Activated CD8-positive, alpha-beta T cell treated with anti-CD3 and anti-CD28 coated beads, Interleukin-2, amount 10 ng/mL, durations not matched to agents 7 days and 5 days (primary cell): ENCODE data around the gene IFIT1. TPM values are rescaled to one million over a fixed set of nuclear protein-coding genes. Genes with fewer than 3 reads are reported as not detected.
A peak's percentile ranks its signal among the peaks of the same experiment; 100 is the strongest.

Experiments
- ATAC-seq: fragments of 150-1000 bp; cut with Tn5 transposase; one replicate; pipeline ENCODE4 v1.10.0; 2021; ENCODE audit warnings: moderate library complexity
- CTCF ChIA-PET: fragments of 350-600 bp; sonication (Branson Sonifier 250); formaldehyde crosslinking; loops from one replicate; lab custom pipeline; 2021; ENCODE audit warnings: antibody characterized with exemption; lab: Charles Lee
- POLR2A ChIA-PET: fragments of 350-600 bp; sonication (Branson Sonifier 250); formaldehyde crosslinking; loops from one replicate; lab custom pipeline; 2021; ENCODE audit warnings: antibody characterized with exemption; lab: Charles Lee
- DNase-seq: peaks from one replicate; pipeline ENCODE4 v3.0.0-alpha.2; 2020
- H3K27ac Mint-ChIP-seq: one replicate; pipeline ENCODE4 v1.8.0; 2021; ENCODE audit warnings: mild to moderate bottlenecking, mixed read lengths
- H3K27me3 Mint-ChIP-seq: one replicate; pipeline ENCODE4 v1.8.0; 2021; ENCODE audit warnings: low read depth, mixed read lengths
- H3K36me3 Mint-ChIP-seq: one replicate; pipeline ENCODE4 v1.8.0; 2021; ENCODE audit warnings: low read depth, mixed read lengths
- H3K4me1 Mint-ChIP-seq: one replicate; pipeline ENCODE4 v1.8.0; 2021; ENCODE audit warnings: low read depth, mixed read lengths
- H3K4me3 Mint-ChIP-seq: one replicate; pipeline ENCODE4 v1.8.0; 2021; ENCODE audit warnings: mild to moderate bottlenecking, mixed read lengths
- H3K9me3 Mint-ChIP-seq: one replicate; pipeline ENCODE4 v1.8.0; 2022; ENCODE audit warnings: mixed read lengths; ENCODE audit not compliant: insufficient read depth
- total RNA-seq, 2 experiments: library from RNA; stranded (reverse); gene quantifications; one replicate each; pipeline ENCODE4 v1.2.3, GENCODE V29; 2021

IFIT1 gene
- total RNA-seq, 2 experiments from 2014 or later, result 29.8 to 31.8 TPM

DNA sequence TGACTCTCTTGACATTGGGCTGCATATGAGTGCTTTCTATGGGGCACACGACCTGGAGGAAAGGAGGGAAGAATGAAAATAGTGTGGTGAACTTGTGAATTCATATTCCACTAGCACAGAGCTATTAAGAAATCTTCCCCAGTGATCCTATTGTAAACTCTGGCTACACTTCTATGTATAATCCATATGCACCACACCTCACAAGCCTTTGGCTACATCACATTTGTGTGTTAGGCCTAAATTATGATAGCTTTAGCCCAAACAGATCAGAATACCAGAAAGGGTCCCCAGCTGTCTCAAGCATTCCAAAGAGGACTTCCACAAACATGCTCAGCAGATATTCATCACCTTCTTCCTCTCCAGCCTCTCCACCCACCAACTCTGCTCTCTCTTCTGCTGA, 24.3 kb upstream of the IFIT1 start:
- H3K4me1 Mint-ChIP-seq, result peaks cover 31% of the 10 kb centered on the region
- ChIA-PET POLR2A (interaction anchor here (2.9 kb wide), 1 partner anchor 46 kb away, joined by 7 read pairs; the partner anchor contains the start of gene IFIT5), CTCF (interaction anchor here (0.8 to 3.8 kb wide), 11 partner anchors 16 to 276 kb away, joined by 3 to 26 read pairs (median 5); partner anchors contain the start of genes IFIT2 and IFIT5)
- no peaks in the 10 kb centered on the region for H3K9me3 Mint-ChIP-seq
- no peak overlapping the region for H3K4me3 Mint-ChIP-seq
- DNase-seq, result no peak
- ATAC-seq, result no peak
- peaks cover 13% of the 10 kb centered on the region for H3K27me3 Mint-ChIP-seq
- no peaks in the 10 kb centered on the region for H3K36me3 Mint-ChIP-seq
- no peak overlapping the region for H3K27ac Mint-ChIP-seq

DNA sequence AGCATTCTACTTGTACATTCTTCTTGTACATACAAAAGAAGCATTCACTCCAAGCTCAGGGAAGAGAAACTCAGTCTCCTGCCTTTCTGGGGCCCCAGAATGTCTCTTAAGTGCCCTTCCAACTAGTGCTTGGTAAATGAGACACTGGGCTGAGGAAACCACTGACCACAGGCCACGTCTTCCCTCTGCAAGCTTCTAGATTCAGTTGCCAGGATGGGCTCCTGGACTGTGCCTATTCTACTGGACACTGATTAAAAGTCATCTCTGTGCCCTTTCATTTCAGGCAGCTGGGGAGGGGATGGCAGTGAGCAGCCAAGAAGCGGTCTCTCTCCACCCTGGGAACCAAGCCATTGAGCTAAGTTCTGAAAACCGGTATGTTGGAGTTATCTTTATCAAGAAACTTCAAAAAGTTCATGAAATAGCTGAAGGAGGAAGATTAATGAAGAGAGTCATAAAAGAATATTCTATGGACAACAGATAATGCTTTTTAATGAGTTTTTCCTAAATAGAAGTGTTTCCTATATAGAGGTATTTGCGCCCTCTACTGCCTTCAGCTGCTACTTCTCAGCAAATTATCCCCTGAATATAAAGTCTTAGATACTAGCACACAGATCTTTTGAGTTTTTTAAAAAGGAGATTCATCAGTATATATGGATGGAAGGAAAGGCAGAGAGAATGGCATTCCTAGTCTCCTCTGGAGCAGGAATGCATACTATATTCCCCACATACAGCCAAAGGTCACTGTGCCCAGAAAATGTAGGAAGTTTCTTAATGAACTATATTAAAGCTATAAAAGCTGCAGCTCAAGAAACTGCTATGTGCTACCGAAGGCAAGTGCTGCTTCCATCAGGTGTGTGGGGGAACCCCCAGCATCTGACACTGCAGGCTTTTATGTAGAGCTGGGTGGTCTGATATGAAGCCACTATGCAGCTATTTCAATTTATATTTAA, 23.0 kb upstream of the IFIT1 start:
- ChIA-PET POLR2A (interaction anchor here (1.2 to 2.9 kb wide), 2 partner anchors 37 to 45 kb away, joined by 5 to 7 read pairs; partner anchors contain the start of gene IFIT5), CTCF (interaction anchor here (0.6 to 3.8 kb wide), 34 partner anchors 9 to 274 kb away, joined by 3 to 26 read pairs (median 5); partner anchors contain the start of genes IFIT1, IFIT1B, IFIT2 and IFIT3)
- DNase-seq (peak; percentile 42), ATAC-seq (no peak)
- H3K4me1 Mint-ChIP-seq, result peaks cover 24% of the 10 kb centered on the region
- peaks cover 13% of the 10 kb centered on the region for H3K27me3 Mint-ChIP-seq
- no peaks in the 10 kb centered on the region for H3K36me3 Mint-ChIP-seq
- H3K9me3 Mint-ChIP-seq, result no peaks in the 10 kb centered on the region
- no peak overlapping the region for H3K4me3 Mint-ChIP-seq
- H3K27ac Mint-ChIP-seq, result no peak overlapping the region

DNA sequence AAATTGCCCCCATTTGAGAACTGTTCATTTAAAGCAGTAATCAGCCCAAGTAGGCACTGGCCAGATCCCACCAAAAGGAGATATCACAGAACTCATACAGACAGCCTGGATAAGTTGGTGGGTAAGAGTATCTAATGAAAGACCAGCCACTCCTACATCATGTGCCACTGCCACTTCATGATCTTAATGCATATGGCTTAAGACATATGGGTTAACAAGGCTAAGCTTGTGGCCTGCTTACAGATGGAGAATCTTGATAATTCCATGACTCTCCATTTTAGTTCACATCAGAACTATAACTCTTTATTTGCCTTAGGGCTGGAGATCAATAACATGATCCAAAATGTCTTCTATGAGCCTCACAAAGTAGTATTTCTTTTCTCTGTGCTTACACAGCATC, 21.3 kb upstream of the IFIT1 start:
- ATAC-seq (no peak), DNase-seq (no peak)
- Mint-ChIP-seq H3K4me3 (no peak overlapping the region), H3K36me3 (no peaks in the 10 kb centered on the region), H3K9me3 (no peaks in the 10 kb centered on the region), H3K27ac (no peak overlapping the region), H3K4me1 (peaks cover 19% of the 10 kb centered on the region), H3K27me3 (peaks cover 11% of the 10 kb centered on the region)
- ChIA-PET CTCF (interaction anchor here (1.4 kb wide), 1 partner anchor 9 kb away, joined by 4 read pairs; no protein-coding TSS in a partner anchor), POLR2A (no interaction called here)

DNA sequence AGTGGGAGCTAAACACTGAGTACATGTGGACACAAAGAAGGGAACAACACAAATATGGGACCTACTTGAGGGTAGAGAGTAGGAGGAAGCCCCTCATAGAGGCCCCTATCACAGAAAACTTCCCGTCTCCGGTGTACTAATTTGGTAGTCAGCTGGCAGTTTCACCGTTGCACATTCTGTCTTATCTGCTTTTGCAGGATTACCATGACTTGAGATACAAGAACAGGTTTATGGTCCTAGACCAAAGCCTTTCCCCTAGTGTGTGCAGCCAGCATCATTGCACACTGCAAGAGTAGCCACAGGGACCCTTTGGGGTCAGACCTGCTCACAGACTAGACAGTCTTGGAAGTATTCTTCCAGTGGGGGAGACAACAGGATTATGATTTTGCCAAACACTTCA, 20.4 kb upstream of the IFIT1 start:
- H3K9me3 Mint-ChIP-seq, result no peaks in the 10 kb centered on the region
- H3K36me3 Mint-ChIP-seq, result no peaks in the 10 kb centered on the region
- no peak overlapping the region for H3K27ac Mint-ChIP-seq
- H3K4me1 Mint-ChIP-seq, result peaks cover 19% of the 10 kb centered on the region
- DNase-seq (no peak), ATAC-seq (no peak)
- ChIA-PET POLR2A (no interaction called here), CTCF (no interaction called here)
- H3K27me3 Mint-ChIP-seq, result peaks cover 14% of the 10 kb centered on the region
- H3K4me3 Mint-ChIP-seq, result no peak overlapping the region

DNA sequence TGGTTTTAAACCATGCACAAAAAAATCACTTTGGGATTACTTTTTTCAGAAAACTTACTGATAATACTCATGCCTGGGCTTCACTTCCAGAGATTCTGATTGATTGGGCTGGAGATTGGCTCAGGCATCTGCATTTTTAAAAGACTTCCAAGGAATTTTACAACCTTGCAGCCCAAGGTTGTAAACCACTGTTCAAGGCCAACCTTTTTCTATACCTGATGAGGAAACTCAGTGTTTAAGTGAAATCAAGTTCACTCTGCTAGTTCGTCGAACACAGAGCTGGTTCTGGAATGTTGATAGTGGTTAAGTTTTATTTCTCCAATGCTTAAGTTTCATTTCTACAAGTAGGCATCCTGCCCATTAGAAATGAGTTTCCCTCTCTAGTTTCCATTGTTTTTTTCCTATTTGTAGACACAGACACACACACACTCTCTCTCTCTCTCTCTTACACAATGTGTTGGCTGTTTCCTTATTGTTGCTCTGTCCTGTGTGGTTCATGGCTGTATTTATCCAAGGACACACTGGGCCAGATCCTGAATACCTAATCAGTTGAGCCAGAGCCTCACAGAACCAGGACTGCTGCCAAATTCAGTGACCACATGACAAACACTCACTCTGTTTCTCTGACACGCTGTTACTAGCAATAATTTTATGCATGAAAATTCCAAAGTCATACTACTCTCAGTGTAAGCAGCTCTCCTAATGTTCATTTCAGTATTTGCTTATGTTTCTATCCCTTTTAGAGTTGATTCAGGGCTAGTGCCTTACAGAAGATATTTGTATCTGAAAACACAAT, 18.3 kb upstream of the IFIT1 start:
- peaks cover 3% of the 10 kb centered on the region for H3K4me1 Mint-ChIP-seq
- H3K27ac Mint-ChIP-seq, result no peak overlapping the region
- H3K27me3 Mint-ChIP-seq, result peaks cover 14% of the 10 kb centered on the region
- ATAC-seq (no peak), DNase-seq (no peak)
- CTCF ChIA-PET, result interaction anchor here (0.9 kb wide), 1 partner anchor 72 kb away, joined by 3 read pairs; the partner anchor contains the start of gene IFIT2
- no peak overlapping the region for H3K4me3 Mint-ChIP-seq
- H3K36me3 Mint-ChIP-seq, result no peaks in the 10 kb centered on the region
- POLR2A ChIA-PET, result interaction anchor here (1.0 kb wide), 1 partner anchor 40 kb away, joined by 3 read pairs; the partner anchor contains the start of gene IFIT5
- H3K9me3 Mint-ChIP-seq, result no peaks in the 10 kb centered on the region

DNA sequence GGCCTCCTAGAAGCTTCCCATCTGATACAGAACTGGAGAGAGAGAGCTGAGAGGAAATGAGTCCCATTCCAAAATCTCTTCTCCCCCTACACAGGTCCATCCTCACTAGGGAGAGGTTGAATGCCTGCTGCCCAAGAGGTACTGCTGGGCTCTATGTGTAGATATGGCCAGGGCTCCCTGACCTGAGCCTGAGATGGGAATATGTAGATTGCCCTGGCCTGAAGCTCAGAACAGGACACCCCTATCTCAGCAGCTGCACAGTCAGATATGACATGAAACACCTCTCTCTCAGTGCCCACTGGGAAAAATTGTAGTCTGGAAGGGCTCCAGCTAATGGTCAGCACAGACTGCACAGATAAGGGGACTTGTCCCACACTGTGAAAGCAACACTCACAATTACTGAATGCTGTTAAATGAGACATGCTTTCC, 17.7 kb upstream of the IFIT1 start:
- Mint-ChIP-seq H3K9me3 (no peaks in the 10 kb centered on the region), H3K4me3 (no peak overlapping the region), H3K36me3 (no peaks in the 10 kb centered on the region), H3K27me3 (peaks cover 14% of the 10 kb centered on the region), H3K4me1 (no peaks in the 10 kb centered on the region), H3K27ac (no peak overlapping the region)
- DNase-seq, result no peak
- ChIA-PET CTCF (no interaction called here), POLR2A (interaction anchor here (1.0 kb wide), 1 partner anchor 39 kb away, joined by 3 read pairs; the partner anchor contains the start of gene IFIT5)
- no peak for ATAC-seq

DNA sequence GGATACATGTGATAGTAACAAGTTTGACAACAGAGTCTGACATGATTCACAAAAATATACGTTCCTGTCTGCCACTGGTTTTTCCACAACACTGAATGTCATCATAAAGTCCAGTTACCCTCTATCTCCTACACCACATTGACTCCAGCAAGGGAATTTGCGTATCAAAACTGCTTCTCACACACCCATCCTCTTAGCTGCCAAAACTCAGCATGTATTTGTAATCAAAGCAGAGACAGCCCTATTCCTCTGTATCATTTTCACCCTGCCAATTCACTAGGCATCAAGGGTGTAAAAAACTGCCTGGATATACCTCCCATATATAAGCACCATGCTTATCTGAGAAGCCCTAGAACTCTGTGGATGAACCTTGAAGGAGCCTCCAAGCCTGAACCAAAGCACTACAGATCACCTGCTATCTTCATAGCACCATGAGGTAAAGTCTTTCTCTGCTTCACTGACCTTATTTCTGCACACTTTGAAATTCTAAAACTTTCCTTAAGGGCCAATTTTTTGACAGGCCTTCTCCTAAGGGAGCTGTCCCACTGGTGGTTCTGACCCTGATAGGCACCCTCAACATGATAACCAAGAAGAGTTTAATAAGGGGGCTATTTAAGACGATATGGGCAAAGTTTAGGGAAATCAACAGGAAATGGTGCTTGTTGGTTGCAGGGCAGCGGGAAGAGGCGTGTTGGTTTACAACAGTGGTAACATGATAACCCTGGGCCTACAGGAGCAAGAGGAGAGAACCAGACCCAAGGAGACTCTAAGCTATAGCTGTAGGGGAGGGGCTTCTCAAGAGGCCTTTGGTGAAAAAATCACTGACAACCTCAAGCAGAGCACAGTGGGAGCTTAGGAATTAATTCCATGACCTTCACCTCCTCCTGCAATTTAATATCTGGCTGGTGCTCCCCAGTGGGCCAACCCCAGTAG, 14.5 kb upstream of the IFIT1 start, which contains the start of gene IFIT1B:
Gene IFIT1B, plus strand, starts transcription at position 352 of the 933 bp plus-strand sequence. Its CDS starts 80 bp downstream, at position 432.
- Mint-ChIP-seq H3K27ac (no peak within 1 kb of the TSS), H3K4me3 (no peak within 1 kb of the TSS), H3K9me3 (no peaks in the 10 kb centered on the region), H3K36me3 (no peaks in the 10 kb centered on the region), H3K4me1 (no peaks in the 10 kb centered on the region), H3K27me3 (peaks cover 4% of the 10 kb centered on the region)
- ChIA-PET POLR2A (interaction anchor here (1.4 kb wide), 1 partner anchor 39 kb away, joined by 5 read pairs; no protein-coding TSS in a partner anchor), CTCF (interaction anchor here (0.7 to 1.3 kb wide), 3 partner anchors 9 to 14 kb away, joined by 3 to 11 read pairs (median 4); partner anchors contain the start of gene IFIT1)
- DNase-seq (no peak), ATAC-seq (no peak)

DNA sequence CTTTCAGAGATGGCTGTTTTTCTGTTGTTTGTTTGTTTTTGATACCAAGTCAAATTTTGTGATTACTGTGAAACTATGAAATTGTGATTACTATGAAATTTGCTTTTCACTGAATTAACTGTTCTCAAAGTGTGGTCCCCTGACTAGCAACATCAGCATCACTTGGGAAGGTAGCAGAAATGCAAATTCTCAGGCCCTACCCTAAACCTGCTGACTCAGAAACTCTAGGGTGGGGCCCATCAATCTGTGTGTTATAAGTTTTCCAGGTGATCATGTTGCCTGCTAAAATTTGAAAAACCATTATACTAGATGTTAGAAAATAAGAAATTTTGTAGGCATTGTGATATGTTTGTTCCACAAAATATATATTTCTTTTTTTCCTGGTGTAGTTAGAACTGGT, 13.3 kb upstream of the IFIT1 start:
- Mint-ChIP-seq H3K27ac (no peak overlapping the region), H3K4me1 (no peaks in the 10 kb centered on the region), H3K9me3 (no peaks in the 10 kb centered on the region), H3K36me3 (no peaks in the 10 kb centered on the region), H3K4me3 (no peak overlapping the region), H3K27me3 (peaks cover 8% of the 10 kb centered on the region)
- no peak for DNase-seq
- ATAC-seq, result no peak
- CTCF ChIA-PET, result interaction anchor here (0.7 to 1.3 kb wide), 3 partner anchors 10 to 13 kb away, joined by 3 to 11 read pairs (median 4); partner anchors contain the start of gene IFIT1
- POLR2A ChIA-PET, result no interaction called here

DNA sequence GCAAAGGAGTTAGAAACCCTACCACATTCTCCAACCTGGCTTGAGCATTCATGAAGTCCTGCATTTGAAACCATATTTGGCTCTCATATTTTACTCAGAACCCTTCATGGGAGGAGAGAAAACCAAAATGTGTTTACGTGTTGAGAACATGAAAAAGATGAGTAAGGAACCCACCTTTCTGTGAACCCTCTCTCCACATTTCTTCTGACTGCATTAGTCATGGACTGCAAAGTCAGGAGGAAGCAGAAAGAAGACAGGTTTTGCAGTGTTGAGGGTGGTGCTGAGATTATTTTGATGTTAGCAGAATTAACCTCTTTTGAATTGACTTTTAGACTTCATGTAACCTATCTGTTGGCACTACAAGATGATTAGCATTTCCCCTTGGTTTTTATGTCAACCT, 9.7 kb upstream of the IFIT1 start:
- no peak overlapping the region for H3K27ac Mint-ChIP-seq
- H3K27me3 Mint-ChIP-seq, result peaks cover 9% of the 10 kb centered on the region
- no peaks in the 10 kb centered on the region for H3K36me3 Mint-ChIP-seq
- no peak overlapping the region for H3K4me3 Mint-ChIP-seq
- DNase-seq (no peak), ATAC-seq (no peak)
- CTCF ChIA-PET, result interaction anchor here (1.6 to 2.0 kb wide), 2 partner anchors 9 to 14 kb away, joined by 5 to 13 read pairs; partner anchors contain the start of gene IFIT1
- H3K9me3 Mint-ChIP-seq, result no peaks in the 10 kb centered on the region
- no peaks in the 10 kb centered on the region for H3K4me1 Mint-ChIP-seq
- POLR2A ChIA-PET, result no interaction called here

DNA sequence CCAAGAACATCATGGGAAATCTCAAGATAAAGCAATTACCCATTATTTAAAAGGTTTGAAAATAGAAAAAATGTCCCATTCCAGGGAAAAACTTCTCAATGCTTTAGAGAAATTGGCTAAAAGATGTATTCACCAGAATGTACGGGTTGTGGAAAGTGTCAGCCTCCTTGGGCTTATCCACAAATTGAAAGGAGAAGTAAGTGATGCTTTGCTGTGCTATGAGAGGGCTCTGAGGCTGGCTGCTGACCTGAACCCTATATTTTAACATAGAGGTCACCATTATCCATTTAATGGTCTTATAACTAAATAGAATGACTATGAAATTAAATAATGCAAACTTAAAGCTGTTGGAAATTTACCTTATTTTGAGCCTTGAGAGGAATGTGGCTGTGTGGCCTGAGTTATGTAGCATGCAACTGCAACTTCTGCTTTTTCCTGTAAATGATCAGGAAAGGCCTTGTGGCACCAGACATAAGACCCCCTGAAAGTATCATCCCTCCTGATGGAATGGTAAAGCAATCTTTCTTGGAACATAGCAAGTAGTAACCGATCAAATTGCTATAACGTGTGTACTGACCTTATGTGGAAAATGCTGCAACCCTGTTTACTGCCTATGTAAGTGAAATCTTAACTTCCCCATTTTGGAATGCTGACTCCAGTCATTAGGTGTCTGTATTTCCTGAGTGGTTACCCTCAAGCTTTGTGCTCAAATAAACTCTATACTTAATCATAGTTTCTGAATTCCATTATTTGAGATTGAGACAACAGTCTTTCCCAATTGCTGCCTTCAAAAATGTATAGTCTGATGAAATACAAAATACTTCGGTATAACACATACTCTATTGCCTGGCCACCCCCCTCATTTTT, 7.7 kb upstream of the IFIT1 start:
- DNase-seq, result no peak
- Mint-ChIP-seq H3K4me3 (no peak overlapping the region), H3K27me3 (peaks cover 9% of the 10 kb centered on the region), H3K36me3 (no peaks in the 10 kb centered on the region), H3K27ac (no peak overlapping the region), H3K4me1 (no peaks in the 10 kb centered on the region), H3K9me3 (no peaks in the 10 kb centered on the region)
- ChIA-PET POLR2A (no interaction called here), CTCF (interaction anchor here (1.6 to 2.0 kb wide), 2 partner anchors 7 to 16 kb away, joined by 5 to 13 read pairs; partner anchors contain the start of gene IFIT1)
- ATAC-seq, result no peak
